OCI-LY7 (cell line): Measurements from ENCODE around the gene FHL1. TPM values are rescaled to one million over a fixed set of nuclear protein-coding genes. Genes with fewer than 3 reads are reported as not detected.
"Not testable (repeated sequence)": the region's sequence is repeated elsewhere in the genome, so short reads cannot be mapped to it uniquely, and the experiment has no call there.

ENCODE experiments used
- BruUV-seq: library from RNA; stranded (reverse); fragments of 400-500 nt; replicated peaks from 2 replicates; lab custom pipeline; 2021; lab: Mats Ljungman, UMichigan
- CTCF ChIA-PET: fragments of 300-600 bp; sonication (Branson Sonifier 250); formaldehyde crosslinking; loops from one replicate; lab custom pipeline; 2022; ENCODE audit warnings: antibody characterized with exemption; ENCODE audit not compliant: unreplicated experiment; lab: Charles Lee
- POLR2A ChIA-PET: fragments of 300-600 bp; sonication (Branson Sonifier 250); formaldehyde crosslinking; loops from one replicate; lab custom pipeline; 2022; ENCODE audit warnings: antibody characterized with exemption; lab: Charles Lee
- DNase-seq: peaks from one replicate; pipeline ENCODE4 v3.0.0-alpha.2; 2015; ENCODE audit warnings: low spot score
- H2AFZ ChIP-seq: fragments of 200-600 bp; sonication (generic), shearing (Covaris generic); 2 replicates; pipeline ENCODE4 v1.6.1; 2014; ENCODE audit warnings: mild to moderate bottlenecking, antibody characterized with exemption, low read length, moderate library complexity
- H3K27ac ChIP-seq: fragments of 200-600 bp; sonication (generic); 2 replicates; pipeline ENCODE4 v1.5.1; 2014; ENCODE audit warnings: mixed run types, low read depth, mild to moderate bottlenecking, moderate library complexity, low read length, inconsistent platforms; ENCODE audit not compliant: poor library complexity, severe bottlenecking
- H3K36me3 ChIP-seq: fragments of 200-600 bp; sonication (generic); 2 replicates; pipeline ENCODE4 v1.6.1; 2014; ENCODE audit warnings: mild to moderate bottlenecking, antibody characterized with exemption, low read length, moderate library complexity, mixed read lengths; ENCODE audit not compliant: insufficient read depth
- H3K4me1 ChIP-seq: fragments of 200-600 bp; sonication (generic); 2 replicates; pipeline ENCODE4 v1.5.1; 2014; ENCODE audit warnings: mild to moderate bottlenecking, low read length; ENCODE audit not compliant: insufficient read depth, poor library complexity, severe bottlenecking
- H3K4me2 ChIP-seq: fragments of 200-600 bp; sonication (generic); 2 replicates; pipeline ENCODE4 v1.6.1; 2014; ENCODE audit warnings: mild to moderate bottlenecking, low read length
- H3K4me3 ChIP-seq: fragments of 200-600 bp; sonication (generic); 2 replicates; pipeline ENCODE4 v1.5.1; 2014; ENCODE audit warnings: mild to moderate bottlenecking, low read depth, low read length; ENCODE audit not compliant: poor library complexity, severe bottlenecking
- H3K79me2 ChIP-seq: fragments of 200-600 bp; sonication (generic); 2 replicates; pipeline ENCODE4 v1.6.1; 2016; ENCODE audit warnings: low read depth, mild to moderate bottlenecking, low read length, moderate library complexity, mixed read lengths; ENCODE audit not compliant: insufficient read depth
- H3K9me2 ChIP-seq: fragments of 200-600 bp; sonication (generic); 2 replicates; pipeline ENCODE4 v1.6.1; 2016; ENCODE audit warnings: mild to moderate bottlenecking, low read length, mixed read lengths; ENCODE audit not compliant: insufficient read depth
- H3K9me3 ChIP-seq: fragments of 200-600 bp; sonication (generic); 2 replicates; pipeline ENCODE4 v1.6.1; 2014; ENCODE audit warnings: mild to moderate bottlenecking, mixed run types, low read length, mixed read lengths
- H4K20me1 ChIP-seq: fragments of 200-600 bp; sonication (generic); 2 replicates; pipeline ENCODE4 v1.6.1; 2014; ENCODE audit warnings: mild to moderate bottlenecking, antibody characterized with exemption, low read length, moderate library complexity, mixed read lengths; ENCODE audit not compliant: insufficient read depth
- EZH2phosphoT487 ChIP-seq: fragments of 200-600 bp; sonication (generic); IDR thresholded peaks from 2 replicates; pipeline ENCODE4 v1.6.1; 2018; ENCODE audit warnings: low read depth, borderline replicate concordance, mild to moderate bottlenecking, mixed run types, antibody characterized with exemption, low read length, moderate library complexity, mixed read lengths
- intact Hi-C: fragments of 100-400 bp; cut with micrococcal nuclease; formaldehyde crosslinking; loops from one replicate; pipeline ENCODE4 v1.10.0; 2022; ENCODE audit not compliant: unreplicated experiment
- total RNA-seq, 2 experiments: library from RNA; depleted of rRNA in 1 of 2; stranded (reverse); fragments of >200 nt in 1 of 2; shearing (Covaris generic) in 1 of 2; gene quantifications; 2 replicates each; pipeline ENCODE4 v1.2.3, GENCODE V29; 2014 to 2022
- TF ChIP-seq, protein P1 (sequence below): fragments of 200-600 bp; sonication (generic); conservative IDR thresholded peaks from 2 replicates; pipeline ENCODE4 v1.5.1; 2014; ENCODE audit warnings: mild to moderate bottlenecking, antibody characterized with exemption, low read length, moderate library complexity, mixed read lengths

FHL1 gene
- total RNA-seq, 2 experiments from 2014 or later, result 1.4 TPM; not detected in 1

DNA sequence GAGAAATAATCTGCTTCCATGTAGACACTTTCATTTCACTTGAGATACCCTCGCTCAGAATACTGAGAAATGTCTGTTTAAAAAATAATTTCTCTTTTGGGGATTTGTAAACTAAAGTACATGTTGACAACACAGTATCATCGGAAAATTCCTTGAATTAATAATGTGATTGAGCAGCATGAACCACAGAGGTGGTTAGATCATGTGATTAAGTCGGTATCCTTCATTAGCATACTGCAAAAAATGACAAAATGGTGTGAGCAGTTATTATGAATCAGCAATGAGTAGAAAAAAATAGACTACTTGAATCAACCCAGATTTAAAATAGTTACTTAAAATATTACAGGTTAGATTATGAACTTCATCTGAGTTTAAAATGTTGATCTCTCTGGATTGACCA lies 89.7 kb downstream of the FHL1 start:
- intact Hi-C loops, result no loop called here
- H3K4me3 ChIP-seq, result no peak overlapping the region
- no peaks in the 10 kb centered on the region for H3K9me2 ChIP-seq
- H4K20me1 ChIP-seq, result no peaks in the 10 kb centered on the region
- no TSS peak for BruUV-seq
- no peak for DNase-seq
- no peak overlapping the region for H3K27ac ChIP-seq
- H3K9me3 ChIP-seq, result no peaks in the 10 kb centered on the region
- no peak overlapping the region for H3K4me2 ChIP-seq
- peaks cover 27% of the 10 kb centered on the region for H3K36me3 ChIP-seq
- ChIA-PET CTCF (no interaction called here), POLR2A (no interaction called here)
- H3K4me1 ChIP-seq, result no peaks in the 10 kb centered on the region
- TF ChIP-seq, protein P1, sequence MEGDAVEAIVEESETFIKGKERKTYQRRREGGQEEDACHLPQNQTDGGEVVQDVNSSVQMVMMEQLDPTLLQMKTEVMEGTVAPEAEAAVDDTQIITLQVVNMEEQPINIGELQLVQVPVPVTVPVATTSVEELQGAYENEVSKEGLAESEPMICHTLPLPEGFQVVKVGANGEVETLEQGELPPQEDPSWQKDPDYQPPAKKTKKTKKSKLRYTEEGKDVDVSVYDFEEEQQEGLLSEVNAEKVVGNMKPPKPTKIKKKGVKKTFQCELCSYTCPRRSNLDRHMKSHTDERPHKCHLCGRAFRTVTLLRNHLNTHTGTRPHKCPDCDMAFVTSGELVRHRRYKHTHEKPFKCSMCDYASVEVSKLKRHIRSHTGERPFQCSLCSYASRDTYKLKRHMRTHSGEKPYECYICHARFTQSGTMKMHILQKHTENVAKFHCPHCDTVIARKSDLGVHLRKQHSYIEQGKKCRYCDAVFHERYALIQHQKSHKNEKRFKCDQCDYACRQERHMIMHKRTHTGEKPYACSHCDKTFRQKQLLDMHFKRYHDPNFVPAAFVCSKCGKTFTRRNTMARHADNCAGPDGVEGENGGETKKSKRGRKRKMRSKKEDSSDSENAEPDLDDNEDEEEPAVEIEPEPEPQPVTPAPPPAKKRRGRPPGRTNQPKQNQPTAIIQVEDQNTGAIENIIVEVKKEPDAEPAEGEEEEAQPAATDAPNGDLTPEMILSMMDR, result no peak
- no peak for TF ChIP-seq EZH2phosphoT487
- no peak overlapping the region for H2AFZ ChIP-seq
- H3K79me2 ChIP-seq, result no peaks in the 10 kb centered on the region

DNA sequence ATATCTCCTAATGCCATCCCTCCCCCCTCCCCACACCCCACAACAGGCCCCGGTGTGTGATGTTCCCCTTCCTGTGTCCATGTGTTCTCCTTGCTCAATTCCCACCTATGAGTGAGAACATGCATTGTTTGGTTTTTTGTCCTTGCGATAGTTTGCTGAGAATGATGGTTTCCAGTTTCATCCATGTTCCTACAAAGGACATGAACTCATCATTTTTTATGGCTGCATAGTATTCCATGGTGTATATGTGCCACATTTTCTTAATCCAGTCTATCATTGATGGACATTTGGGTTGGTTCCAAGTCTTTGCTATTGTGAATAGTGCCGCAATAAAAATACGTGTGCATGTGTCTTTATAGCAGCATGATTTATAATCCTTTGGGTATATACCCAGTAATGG lies 90.5 kb downstream of the FHL1 start:
- H3K79me2 ChIP-seq, H3K9me2 ChIP-seq, H3K4me2 ChIP-seq, CTCF ChIA-PET, H3K4me1 ChIP-seq, POLR2A ChIA-PET, H2AFZ ChIP-seq, H3K9me3 ChIP-seq, DNase-seq, H4K20me1 ChIP-seq, H3K27ac ChIP-seq, BruUV-seq, intact Hi-C loops, H3K4me3 ChIP-seq: not testable (repeated sequence)
- H3K36me3 ChIP-seq, result peaks cover 27% of the 10 kb centered on the region

DNA sequence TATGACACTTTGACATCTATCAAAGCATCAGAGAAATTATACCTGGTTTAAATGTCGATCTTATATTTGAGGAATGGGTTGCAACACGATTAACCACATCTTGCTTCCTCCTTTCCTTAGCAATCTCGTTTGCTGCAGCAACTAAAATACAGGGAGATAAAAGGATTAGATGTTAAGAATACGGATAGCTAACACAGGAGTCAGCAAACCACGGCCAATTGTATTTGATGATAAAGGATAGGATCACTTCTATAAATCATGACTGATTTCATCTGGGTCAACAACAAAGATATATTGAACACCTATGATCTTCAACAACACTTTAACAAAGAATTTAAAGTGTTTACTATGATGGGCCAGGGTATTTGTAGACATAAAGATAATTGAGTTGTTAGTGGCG lies 98.9 kb downstream of the FHL1 start:
- Histone ChIP-seq H4K20me1 (no peaks in the 10 kb centered on the region; the same call in 1 of the 2 replicates), H3K79me2 (no peaks in the 10 kb centered on the region), H3K9me2 (no peaks in the 10 kb centered on the region), H3K27ac (no peak overlapping the region), H3K36me3 (peaks cover 8% of the 10 kb centered on the region), H3K4me1 (peaks cover 5% of the 10 kb centered on the region), H2AFZ (no peak overlapping the region), H3K4me3 (no peak overlapping the region), H3K9me3 (no peaks in the 10 kb centered on the region), H3K4me2 (no peak overlapping the region)
- no peak for TF ChIP-seq EZH2phosphoT487
- TF ChIP-seq, protein P1, result no peak
- no peak for DNase-seq
- CTCF ChIA-PET, result no interaction called here
- POLR2A ChIA-PET, result no interaction called here
- intact Hi-C loops, result no loop called here
- no TSS peak for BruUV-seq
